BJ (cell line): ENCODE data around the gene SNRPN. TPM values are rescaled to one million over a fixed set of nuclear protein-coding genes. Genes with fewer than 3 reads are reported as not detected.
"Not testable (repeated sequence)": the region's sequence is repeated elsewhere in the genome, so short reads cannot be mapped to it uniquely, and the experiment has no call there.

ENCODE experiments used
- CTCF ChIA-PET: fragments of 350-600 bp; formaldehyde crosslinking; extraction: SDS; loops from one replicate; lab custom pipeline; 2021; ENCODE audit warnings: antibody characterized with exemption, inconsistent platforms; lab: Yijun Ruan, JAX
- POLR2A ChIA-PET: fragments of 300-600 bp; sonication (Branson Sonifier 250); formaldehyde crosslinking; extraction: SDS; loops from one replicate; lab custom pipeline; 2021; ENCODE audit warnings: antibody characterized with exemption; lab: Charles Lee
- DNase-seq: peaks from one replicate; pipeline ENCODE4 v3.0.0-alpha.2; 2011; ENCODE audit warnings: low read depth
- H3K27me3 ChIP-seq: 2 replicates; pipeline ENCODE4 v1.6.0; 2011; ENCODE audit warnings: low read length; ENCODE audit not compliant: control insufficient read depth, insufficient read depth
- H3K36me3 ChIP-seq: 2 replicates; pipeline ENCODE4 v1.5.1; 2011; ENCODE audit warnings: low read length; ENCODE audit not compliant: control insufficient read depth, insufficient read depth
- H3K4me3 ChIP-seq: 2 replicates; pipeline ENCODE4 v1.5.1; 2011; ENCODE audit warnings: low read depth, mild to moderate bottlenecking, control low read depth, low read length
- CTCF ChIP-seq: IDR thresholded peaks from 2 replicates; pipeline ENCODE4 v1.5.1; 2011; ENCODE audit warnings: low read depth, mild to moderate bottlenecking, control low read depth, inconsistent platforms, low read length, moderate library complexity; ENCODE audit not compliant: insufficient read depth
- polyA plus RNA-seq: library from polyadenylated mRNA; depleted of rRNA; stranded (reverse); fragments of >200 nt; gene quantifications from 2 replicates; pipeline ENCODE4 v1.2.3, GENCODE V29; 2011

SNRPN gene
- polyA plus RNA-seq, 1 experiment = 84.6 TPM

- Histone ChIP-seq H3K36me3 (no peaks in the 10 kb centered on the region), H3K27me3 (no peaks in the 10 kb centered on the region), H3K4me3 (no peak overlapping the region)
- TF ChIP-seq CTCF = no peak
- POLR2A ChIA-PET = no interaction called here
- CTCF ChIA-PET = no interaction called here
- no peak for DNase-seq
Observed at GRCh38 chr15:24924153-24924552, 30.6 kb upstream of the SNRPN start.

GRCh38 chr15:24924621-24925020 lies 30.2 kb upstream of the SNRPN start:
- no peaks in the 10 kb centered on the region for H3K27me3 ChIP-seq
- no peak overlapping the region for H3K4me3 ChIP-seq
- no peaks in the 10 kb centered on the region for H3K36me3 ChIP-seq
- ChIA-PET CTCF (interaction anchor here (0.7 kb wide), 1 partner anchor 19 kb away, joined by 3 read pairs; no protein-coding TSS in a partner anchor), POLR2A (no interaction called here)
- DNase-seq = no peak
- TF ChIP-seq CTCF = no peak

GRCh38 chr15:24931874-24932732 lies 22.7 kb upstream of the SNRPN start:
- CTCF ChIA-PET, H3K4me3 ChIP-seq, H3K27me3 ChIP-seq, H3K36me3 ChIP-seq, POLR2A ChIA-PET, DNase-seq: not testable (repeated sequence)

- Histone ChIP-seq H3K36me3 (no peaks in the 10 kb centered on the region), H3K4me3 (no peak overlapping the region), H3K27me3 (no peaks in the 10 kb centered on the region)
- TF ChIP-seq CTCF = no peak
- ChIA-PET POLR2A (no interaction called here), CTCF (no interaction called here)
- DNase-seq = no peak
Observed at GRCh38 chr15:24933716-24934115, 21.1 kb upstream of the SNRPN start.

- DNase-seq, POLR2A ChIA-PET, CTCF ChIA-PET, H3K36me3 ChIP-seq, H3K27me3 ChIP-seq, H3K4me3 ChIP-seq: not testable (repeated sequence)
Observed at GRCh38 chr15:24938224-24938623, 16.6 kb upstream of the SNRPN start.

GRCh38 chr15:24940236-24940635 lies 14.6 kb upstream of the SNRPN start:
- CTCF ChIA-PET = no interaction called here
- POLR2A ChIA-PET = no interaction called here
- Histone ChIP-seq H3K27me3 (no peaks in the 10 kb centered on the region), H3K4me3 (no peak overlapping the region), H3K36me3 (no peaks in the 10 kb centered on the region)
- no peak for DNase-seq
- TF ChIP-seq CTCF = no peak
